Esophagus squamous epithelium (tissue), 4 donors: ENCODE results near the gene CCR5AS.

ENCODE experiments used
- POLR2A ChIP-seq, 4 donors: fragments of 450-650 bp; IDR thresholded peaks; one replicate each; pipeline ENCODE4 v1.6.1; 2017; ENCODE audit warnings: antibody characterized with exemption in 4 of 4, mild to moderate bottlenecking in 4 of 4, moderate library complexity in 3 of 4
- TF ChIP-seq, protein P1 (sequence below), 6 experiments: fragments of 450-650 bp in 4 of 6; fragments of 200-600 bp in 2 of 6; sonication (generic) in 2 of 6; IDR thresholded peaks; one replicate each; pipeline ENCODE4 v1.5.1; 2016 to 2019; ENCODE audit warnings: antibody characterized with exemption in 6 of 6, mild to moderate bottlenecking in 4 of 6, moderate library complexity in 4 of 6

DNA sequence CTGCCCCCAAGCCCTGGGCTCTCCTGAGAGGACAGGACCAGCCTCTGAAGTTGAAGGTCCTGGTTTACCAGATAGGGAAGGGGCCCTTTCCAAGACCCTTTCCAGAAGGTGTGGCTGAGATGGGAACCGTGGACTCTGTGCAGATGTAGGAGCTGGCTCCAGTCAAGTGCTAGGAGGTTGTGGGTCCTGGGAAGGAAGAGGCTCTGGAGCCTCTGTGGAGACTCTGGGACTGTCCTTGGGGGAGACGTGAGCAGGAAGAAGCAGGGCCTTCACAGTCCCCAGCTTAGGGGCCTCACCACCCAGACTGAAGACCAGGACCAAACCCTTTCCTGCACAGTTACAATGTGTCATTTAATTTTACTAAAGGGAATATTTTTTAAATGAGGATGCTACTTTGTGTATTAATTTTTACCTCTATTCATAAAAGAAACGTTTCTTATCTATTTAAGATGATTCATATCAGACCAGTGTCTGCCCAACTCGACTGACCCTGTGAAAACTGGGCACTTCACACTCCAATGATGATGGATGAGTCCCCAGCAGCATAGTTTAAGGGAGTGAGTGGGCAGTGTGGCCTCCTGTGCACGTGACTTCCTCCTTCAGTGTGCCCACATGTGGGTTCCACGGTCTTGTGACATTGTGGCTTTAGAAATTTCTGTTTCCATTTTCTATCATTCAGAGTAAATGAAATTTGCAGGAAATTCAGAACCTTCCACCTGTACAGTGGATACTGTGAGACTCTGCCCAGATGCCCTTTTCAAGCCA is 10.9 kb downstream of the CCR5AS start:
- TF ChIP-seq, protein P1, sequence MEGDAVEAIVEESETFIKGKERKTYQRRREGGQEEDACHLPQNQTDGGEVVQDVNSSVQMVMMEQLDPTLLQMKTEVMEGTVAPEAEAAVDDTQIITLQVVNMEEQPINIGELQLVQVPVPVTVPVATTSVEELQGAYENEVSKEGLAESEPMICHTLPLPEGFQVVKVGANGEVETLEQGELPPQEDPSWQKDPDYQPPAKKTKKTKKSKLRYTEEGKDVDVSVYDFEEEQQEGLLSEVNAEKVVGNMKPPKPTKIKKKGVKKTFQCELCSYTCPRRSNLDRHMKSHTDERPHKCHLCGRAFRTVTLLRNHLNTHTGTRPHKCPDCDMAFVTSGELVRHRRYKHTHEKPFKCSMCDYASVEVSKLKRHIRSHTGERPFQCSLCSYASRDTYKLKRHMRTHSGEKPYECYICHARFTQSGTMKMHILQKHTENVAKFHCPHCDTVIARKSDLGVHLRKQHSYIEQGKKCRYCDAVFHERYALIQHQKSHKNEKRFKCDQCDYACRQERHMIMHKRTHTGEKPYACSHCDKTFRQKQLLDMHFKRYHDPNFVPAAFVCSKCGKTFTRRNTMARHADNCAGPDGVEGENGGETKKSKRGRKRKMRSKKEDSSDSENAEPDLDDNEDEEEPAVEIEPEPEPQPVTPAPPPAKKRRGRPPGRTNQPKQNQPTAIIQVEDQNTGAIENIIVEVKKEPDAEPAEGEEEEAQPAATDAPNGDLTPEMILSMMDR (IDR thresholded peaks at IDR 0.05) = no peak
- TF ChIP-seq POLR2A (IDR thresholded peaks at IDR 0.05) = no peak
